Adrenal gland (tissue), 5 donors: Measurements from ENCODE around the gene BLCAP.
"Not testable (repeated sequence)": the region's sequence is repeated elsewhere in the genome, so short reads cannot be mapped to it uniquely, and the experiment has no call there.

Experiments
- CTCF ChIP-seq, 6 experiments: fragments of 450-650 bp in 4 of 6; fragments of 200-600 bp in 2 of 6; sonication (generic) in 1 of 6; IDR thresholded peaks; 1 replicate in 5 of 6; 2 replicates in 1 of 6; pipeline versions ENCODE4 v1.5.1 to v1.8.0; 2016 to 2021; ENCODE audit warnings: antibody characterized with exemption in 6 of 6, mild to moderate bottlenecking in 2 of 6, moderate library complexity in 1 of 6
- POLR2A ChIP-seq, 2 donors: fragments of 450-650 bp; IDR thresholded peaks; one replicate each; pipeline ENCODE4 v1.6.1; 2017; ENCODE audit warnings: antibody characterized with exemption in 2 of 2, mild to moderate bottlenecking in 2 of 2, moderate library complexity in 1 of 2
- donor health status: DM: no; HTN: no; CAD: no.

- TF ChIP-seq POLR2A, CTCF (IDR thresholded peaks at IDR 0.05): not testable (repeated sequence)
Observed at GRCh38 chr20:37486209-37486608, 41.5 kb downstream of the BLCAP start.
